ENCODE measurements around the gene KIRREL1. TPM values are rescaled to one million over a fixed set of nuclear protein-coding genes. Genes with fewer than 3 reads are reported as not detected.

Gene KIRREL1
- total RNA-seq, 1 experiment from 2014 or later: 30.5 TPM

DNA sequence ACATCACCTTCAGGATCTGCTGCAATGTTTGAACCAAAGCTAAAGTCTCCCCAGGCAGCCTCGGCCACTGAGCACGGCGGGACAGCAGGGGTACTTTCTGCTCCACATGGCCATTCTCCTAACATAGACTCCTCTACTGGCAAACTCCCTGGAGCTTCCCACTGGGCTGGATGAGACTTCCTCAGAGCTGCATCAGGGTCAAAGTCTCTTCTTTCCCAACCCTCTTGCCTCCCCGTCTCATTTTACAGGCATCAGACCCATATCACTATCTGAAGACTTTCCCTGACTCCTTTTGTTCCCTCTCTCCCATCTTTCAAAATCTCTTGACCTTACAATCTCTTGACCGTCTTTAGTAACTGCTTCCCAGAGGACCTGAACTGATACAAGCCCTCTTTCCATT is 42.2 kb upstream of the KIRREL1 start:
- no peak overlapping the region for H3K4me3 Mint-ChIP-seq
- no peak overlapping the region for H3K23ac ChIP-seq (ENCODE audit: insufficient read length, low read depth, low read length)
- no peaks in the 10 kb centered on the region for H4K20me1 ChIP-seq (ENCODE audit: control insufficient read depth, insufficient read depth, insufficient read length)
- H3K4ac ChIP-seq (ENCODE audit: low read depth, low read length): no peak overlapping the region
- no peak overlapping the region for H2BK15ac ChIP-seq (ENCODE audit: low read depth, low read length)
- no peak overlapping the region for H2BK5ac ChIP-seq (ENCODE audit: insufficient read length, low read length)
- H2AK5ac ChIP-seq (ENCODE audit: insufficient read length, low read length): no peak overlapping the region
- H4K5ac ChIP-seq (ENCODE audit: insufficient read length, low read depth, low read length): no peak overlapping the region
- H3K79me1 ChIP-seq (ENCODE audit: insufficient read depth, low read depth, low read length, poor library complexity, severe bottlenecking): no peaks in the 10 kb centered on the region
- no peak overlapping the region for H3K27ac Mint-ChIP-seq
- no peaks in the 10 kb centered on the region for H3K36me3 Mint-ChIP-seq (ENCODE audit: insufficient read depth in 1 of 3, low read depth in 3 of 3)
- no peak overlapping the region for H3T11ph ChIP-seq (ENCODE audit: low read length)
- H3K14ac ChIP-seq (ENCODE audit: insufficient read depth, low read length): no peak overlapping the region
- no peak overlapping the region for H4K91ac ChIP-seq (ENCODE audit: insufficient read length, low read depth, low read length)
- no peaks in the 10 kb centered on the region for H3K23me2 ChIP-seq (ENCODE audit: insufficient read length, low read depth, low read length, poor library complexity, severe bottlenecking)
- H2BK20ac ChIP-seq (ENCODE audit: low read depth, low read length, poor library complexity, severe bottlenecking): no peak overlapping the region
- H2BK12ac ChIP-seq (ENCODE audit: insufficient read length, low read depth, low read length): no peak overlapping the region
- no peak for DNase-seq
- TF ChIP-seq, protein P1, sequence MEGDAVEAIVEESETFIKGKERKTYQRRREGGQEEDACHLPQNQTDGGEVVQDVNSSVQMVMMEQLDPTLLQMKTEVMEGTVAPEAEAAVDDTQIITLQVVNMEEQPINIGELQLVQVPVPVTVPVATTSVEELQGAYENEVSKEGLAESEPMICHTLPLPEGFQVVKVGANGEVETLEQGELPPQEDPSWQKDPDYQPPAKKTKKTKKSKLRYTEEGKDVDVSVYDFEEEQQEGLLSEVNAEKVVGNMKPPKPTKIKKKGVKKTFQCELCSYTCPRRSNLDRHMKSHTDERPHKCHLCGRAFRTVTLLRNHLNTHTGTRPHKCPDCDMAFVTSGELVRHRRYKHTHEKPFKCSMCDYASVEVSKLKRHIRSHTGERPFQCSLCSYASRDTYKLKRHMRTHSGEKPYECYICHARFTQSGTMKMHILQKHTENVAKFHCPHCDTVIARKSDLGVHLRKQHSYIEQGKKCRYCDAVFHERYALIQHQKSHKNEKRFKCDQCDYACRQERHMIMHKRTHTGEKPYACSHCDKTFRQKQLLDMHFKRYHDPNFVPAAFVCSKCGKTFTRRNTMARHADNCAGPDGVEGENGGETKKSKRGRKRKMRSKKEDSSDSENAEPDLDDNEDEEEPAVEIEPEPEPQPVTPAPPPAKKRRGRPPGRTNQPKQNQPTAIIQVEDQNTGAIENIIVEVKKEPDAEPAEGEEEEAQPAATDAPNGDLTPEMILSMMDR (conservative IDR thresholded peaks at IDR 0.05): no peak
- H3K4me2 ChIP-seq (ENCODE audit: insufficient read depth, insufficient read length, low read length): no peak overlapping the region
- H3K79me2 ChIP-seq (ENCODE audit: insufficient read depth, low read length): no peaks in the 10 kb centered on the region
- no peaks in the 10 kb centered on the region for H3K4me1 ChIP-seq (ENCODE audit: insufficient read depth, low read length)
- H4K8ac ChIP-seq (replicated peaks; ENCODE audit: insufficient read length, low read depth, low read length): no peak overlapping the region
- H3K56ac ChIP-seq (ENCODE audit: insufficient read length, low read depth, low read length): no peak overlapping the region
- H3K27me3 ChIP-seq (ENCODE audit: insufficient read depth, low read length): no peaks in the 10 kb centered on the region
- no peaks in the 10 kb centered on the region for H3K9me3 Mint-ChIP-seq
- H3K4me1 Mint-ChIP-seq: peaks cover 2 to 6% of the 10 kb centered on the region in 2 experiments; a peak in 3 of 4 replicates
- no peak overlapping the region for H3K27ac ChIP-seq (ENCODE audit: insufficient read length, low read depth, low read length)
- H2AFZ ChIP-seq (ENCODE audit: low read length): no peak overlapping the region
- no peaks in the 10 kb centered on the region for H3K9me3 ChIP-seq (ENCODE audit: control insufficient read depth, low read depth, low read length)
- H3K9ac ChIP-seq (ENCODE audit: extremely low read depth, insufficient read length, low read length): no peak overlapping the region
- H3K27me3 Mint-ChIP-seq (ENCODE audit: low read depth): peaks cover 5% of the 10 kb centered on the region
- WGBS (ENCODE audit: extremely low coverage, insufficient read length, low lambda C conversion rate): no CpG with 5 or more reads among the region's 5 CpGs
- no peak overlapping the region for H2BK120ac ChIP-seq (ENCODE audit: low read depth, low read length, poor library complexity, severe bottlenecking)
- H3K18ac ChIP-seq (ENCODE audit: insufficient read length, low read depth, low read length): no peak overlapping the region

All from H9 (cell line).